Mesothelial cell of epicardium (in vitro differentiated cells): ENCODE data around the gene TMEM163. TPM values are rescaled to one million over a fixed set of nuclear protein-coding genes. Genes with fewer than 3 reads are reported as not detected.

Experiments used
- DNase-seq, 2 experiments: peaks; one replicate each; pipeline ENCODE4 v3.0.0; 2021; ENCODE audit warnings: low spot score in 2 of 2; ENCODE audit not compliant: unreplicated experiment in 2 of 2
- H3K27ac Mint-ChIP-seq: 2 replicates; pipeline ENCODE4 v1.8.0; 2021; ENCODE audit warnings: mixed read lengths
- H3K27me3 Mint-ChIP-seq: 2 replicates; pipeline ENCODE4 v1.8.0; 2021; ENCODE audit warnings: low read depth, mixed read lengths
- H3K36me3 Mint-ChIP-seq: 2 replicates; pipeline ENCODE4 v1.8.0; 2021; ENCODE audit warnings: mixed read lengths
- H3K4me1 Mint-ChIP-seq: 2 replicates; pipeline ENCODE4 v1.8.0; 2021; ENCODE audit warnings: mixed read lengths
- H3K4me3 Mint-ChIP-seq: 2 replicates; pipeline ENCODE4 v1.8.0; 2021; ENCODE audit warnings: mild to moderate bottlenecking, moderate library complexity, mixed read lengths
- H3K9me3 Mint-ChIP-seq: 2 replicates; pipeline ENCODE4 v1.8.0; 2021; ENCODE audit warnings: mixed read lengths
- total RNA-seq: library from RNA; stranded (reverse); gene quantifications from 3 replicates; pipeline ENCODE4 v1.2.1, GENCODE V29; 2021
- TF ChIP-seq, protein P1 (sequence below): fragments of 200-600 bp; sonication (generic); IDR thresholded peaks from one replicate; pipeline ENCODE4 v1.5.0; 2021; ENCODE audit warnings: antibody characterized with exemption; ENCODE audit not compliant: unreplicated experiment

TMEM163 gene
- total RNA-seq, 1 donor from 2014 or later, result 0.47 TPM

DNA sequence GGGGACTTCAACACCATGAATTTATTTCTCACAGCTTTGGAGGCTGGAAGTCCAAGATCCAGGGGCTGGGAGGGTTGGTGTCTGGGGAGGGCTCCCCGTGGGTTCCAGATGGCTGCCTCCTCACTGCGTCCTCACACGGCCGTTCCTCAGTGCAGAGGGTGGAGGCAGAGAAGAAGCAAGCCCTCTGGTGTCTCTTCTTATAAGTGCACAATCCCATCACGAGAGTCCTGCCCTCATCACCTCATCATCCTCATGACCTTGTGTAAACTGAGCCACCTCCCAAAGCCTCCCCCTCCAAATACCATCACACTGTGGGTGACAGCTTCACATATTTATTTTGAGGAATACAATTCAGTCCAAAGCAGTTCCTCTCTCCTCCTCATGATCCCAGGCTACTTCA, 26.3 kb downstream of the TMEM163 start:
- Mint-ChIP-seq H3K4me3 (no peak overlapping the region), H3K9me3 (no peaks in the 10 kb centered on the region), H3K36me3 (no peaks in the 10 kb centered on the region), H3K27me3 (peaks cover 11% of the 10 kb centered on the region), H3K4me1 (no peaks in the 10 kb centered on the region), H3K27ac (no peak overlapping the region)
- TF ChIP-seq, protein P1, sequence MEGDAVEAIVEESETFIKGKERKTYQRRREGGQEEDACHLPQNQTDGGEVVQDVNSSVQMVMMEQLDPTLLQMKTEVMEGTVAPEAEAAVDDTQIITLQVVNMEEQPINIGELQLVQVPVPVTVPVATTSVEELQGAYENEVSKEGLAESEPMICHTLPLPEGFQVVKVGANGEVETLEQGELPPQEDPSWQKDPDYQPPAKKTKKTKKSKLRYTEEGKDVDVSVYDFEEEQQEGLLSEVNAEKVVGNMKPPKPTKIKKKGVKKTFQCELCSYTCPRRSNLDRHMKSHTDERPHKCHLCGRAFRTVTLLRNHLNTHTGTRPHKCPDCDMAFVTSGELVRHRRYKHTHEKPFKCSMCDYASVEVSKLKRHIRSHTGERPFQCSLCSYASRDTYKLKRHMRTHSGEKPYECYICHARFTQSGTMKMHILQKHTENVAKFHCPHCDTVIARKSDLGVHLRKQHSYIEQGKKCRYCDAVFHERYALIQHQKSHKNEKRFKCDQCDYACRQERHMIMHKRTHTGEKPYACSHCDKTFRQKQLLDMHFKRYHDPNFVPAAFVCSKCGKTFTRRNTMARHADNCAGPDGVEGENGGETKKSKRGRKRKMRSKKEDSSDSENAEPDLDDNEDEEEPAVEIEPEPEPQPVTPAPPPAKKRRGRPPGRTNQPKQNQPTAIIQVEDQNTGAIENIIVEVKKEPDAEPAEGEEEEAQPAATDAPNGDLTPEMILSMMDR, result no peak
- no peak for DNase-seq

- H3K9me3 Mint-ChIP-seq, result no peaks in the 10 kb centered on the region
- no peak for DNase-seq
- no peaks in the 10 kb centered on the region for H3K4me1 Mint-ChIP-seq
- H3K4me3 Mint-ChIP-seq, result no peak overlapping the region
- no peak overlapping the region for H3K27ac Mint-ChIP-seq
- peaks cover 9% of the 10 kb centered on the region for H3K27me3 Mint-ChIP-seq
- TF ChIP-seq, protein P1, result no peak
- H3K36me3 Mint-ChIP-seq, result no peaks in the 10 kb centered on the region
These were observed 28.1 kb downstream of the TMEM163 start for GRCh38 chr2:134690629-134691215.

- DNase-seq, result no peak
- no peak overlapping the region for H3K4me3 Mint-ChIP-seq
- H3K27me3 Mint-ChIP-seq, result peaks cover 8% of the 10 kb centered on the region
- no peaks in the 10 kb centered on the region for H3K4me1 Mint-ChIP-seq
- no peaks in the 10 kb centered on the region for H3K9me3 Mint-ChIP-seq
- TF ChIP-seq, protein P1, result no peak
- H3K27ac Mint-ChIP-seq, result no peak overlapping the region
- H3K36me3 Mint-ChIP-seq, result no peaks in the 10 kb centered on the region
These were observed 29.5 kb downstream of the TMEM163 start for GRCh38 chr2:134689315-134689714.

- Mint-ChIP-seq H3K4me3 (no peak overlapping the region), H3K4me1 (no peaks in the 10 kb centered on the region), H3K27me3 (peaks cover 7% of the 10 kb centered on the region), H3K36me3 (no peaks in the 10 kb centered on the region), H3K9me3 (no peaks in the 10 kb centered on the region), H3K27ac (no peak overlapping the region)
- TF ChIP-seq, protein P1, result no peak
- DNase-seq, result no peak
These were observed 32.8 kb downstream of the TMEM163 start for GRCh38 chr2:134685967-134686366.

GRCh38 chr2:134683561-134684112, 35.2 kb downstream of the TMEM163 start:
- Mint-ChIP-seq H3K4me1 (no peaks in the 10 kb centered on the region), H3K36me3 (no peaks in the 10 kb centered on the region), H3K9me3 (no peaks in the 10 kb centered on the region), H3K27ac (no peak overlapping the region), H3K4me3 (no peak overlapping the region), H3K27me3 (peaks cover 10% of the 10 kb centered on the region)
- TF ChIP-seq, protein P1, result no peak
- no peak for DNase-seq
